ENCODE data around the gene B3GNT4. TPM values are rescaled to one million over a fixed set of nuclear protein-coding genes. Genes with fewer than 3 reads are reported as not detected.

Gene B3GNT4
- total and polyA plus RNA-seq, 2 of the 4 experiments (the other 2 are of a cell fraction): 0.18 to 0.53 TPM

DNA sequence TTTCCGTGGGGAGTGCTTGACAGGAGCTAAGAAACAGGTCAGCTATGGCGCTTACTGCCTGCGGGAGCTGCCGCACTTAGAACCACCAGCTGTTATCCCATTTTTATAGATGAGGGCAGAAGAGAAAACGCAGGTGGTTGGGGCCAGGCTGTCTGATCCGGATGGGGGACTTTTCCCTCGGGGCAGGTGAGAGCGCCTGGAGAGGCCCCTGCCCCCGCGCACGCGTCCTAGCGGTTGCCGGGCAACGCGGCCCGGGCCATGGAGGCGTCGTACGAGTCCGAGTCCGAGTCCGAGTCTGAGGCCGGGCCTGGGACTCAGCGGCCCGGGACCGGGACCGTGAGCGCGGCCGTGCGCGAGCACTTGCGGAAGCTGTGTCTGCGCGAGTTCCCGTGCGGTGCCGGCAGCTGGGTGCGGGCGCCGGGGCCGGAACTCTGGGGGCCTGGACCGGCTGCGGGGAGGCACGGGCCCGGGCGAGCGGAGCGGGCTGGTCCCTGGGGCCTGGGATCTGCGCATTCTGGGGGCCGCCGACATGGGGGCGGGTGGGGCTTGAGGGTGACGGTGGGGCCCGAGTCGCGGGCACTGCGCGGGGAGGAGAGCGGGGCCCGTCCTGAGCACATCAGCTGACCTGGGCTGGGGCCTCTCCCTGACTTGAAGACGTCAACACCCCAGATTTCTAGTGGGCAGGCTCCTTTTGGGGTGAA lies 20.5 kb upstream of the B3GNT4 start, which contains the start of gene LRRC43:
Gene LRRC43, plus strand, starts transcription at position 237 of the 701 bp plus-strand sequence. Its CDS starts 22 bp downstream, at position 259.
- Histone ChIP-seq H3K18ac (ENCODE audit: low read depth, low read length) (no peak within 1 kb of the TSS), H3K14ac (replicated peaks; ENCODE audit: low read depth, low read length) (no peak within 1 kb of the TSS), H2BK5ac (ENCODE audit: low read depth, low read length, poor library complexity, severe bottlenecking) (no peak within 1 kb of the TSS), H3K4ac (ENCODE audit: low read depth, low read length) (no peak within 1 kb of the TSS), H4K20me1 (ENCODE audit: insufficient read depth, low read length) (peaks cover 4% of the 10 kb centered on the region; the same call in 1 of the 2 replicates), H3K27ac (ENCODE audit: insufficient read depth, low read length) (no peak within 1 kb of the TSS), H3K36me3 (ENCODE audit: control insufficient read depth, insufficient read depth, low read length) (no peaks in the 10 kb centered on the region), H2AFZ (replicated peaks; ENCODE audit: low read length, poor library complexity) (peak within 1 kb of the TSS; percentile 89), H2AK9ac (replicated peaks; ENCODE audit: low read depth, low read length, poor library complexity) (peak within 1 kb of the TSS; percentile 26), H3K4me2 (ENCODE audit: low read depth, low read length) (peak within 1 kb of the TSS; percentile 46; the same call in 1 of the 2 replicates), H3K4me3 (ENCODE audit: insufficient read depth, low read depth, low read length) (peak within 1 kb of the TSS; percentile 31), H3K4me1 (ENCODE audit: control insufficient read depth, insufficient read depth, low read length) (peaks cover 5% of the 10 kb centered on the region; the same call in 1 of the 2 replicates), H3K9me1 (ENCODE audit: insufficient read depth, low read length) (peaks cover 3% of the 10 kb centered on the region; the same call in 1 of the 2 replicates), H3K79me1 (ENCODE audit: low read depth in 1 of 2, low read length in 2 of 2) (no peaks in the 10 kb centered on the region), H3K27me3 (ENCODE audit: control insufficient read depth, insufficient read depth, low read length) (no peaks in the 10 kb centered on the region), H3K9ac (ENCODE audit: low read depth, low read length) (no peak within 1 kb of the TSS), H4K5ac (ENCODE audit: low read depth, low read length) (no peak within 1 kb of the TSS; the same call in 1 of the 2 replicates), H2BK15ac (ENCODE audit: low read depth, low read length) (no peak within 1 kb of the TSS), H4K91ac (ENCODE audit: insufficient read depth, low read depth, low read length) (no peak within 1 kb of the TSS; the same call in 1 of the 2 replicates), H2BK20ac (ENCODE audit: low read depth, low read length) (no peak within 1 kb of the TSS), H2BK120ac (ENCODE audit: low read depth, low read length) (peak within 1 kb of the TSS; percentile 60; the same call in 1 of the 2 replicates), H3K56ac (ENCODE audit: extremely low read depth, insufficient read depth, low read length) (no peak within 1 kb of the TSS), H4K8ac (ENCODE audit: low read depth in 2 of 2, low read length in 2 of 2) (peak within 1 kb of the TSS in 1 of 2 experiments; percentile 52; a peak in 1 of 4 replicates), H2AK5ac (ENCODE audit: low read depth, low read length) (peak within 1 kb of the TSS; percentile 59; the same call in 1 of the 2 replicates), H3K23ac (ENCODE audit: low read depth, low read length) (no peak within 1 kb of the TSS), H3K9me3 (ENCODE audit: control insufficient read depth, insufficient read depth, low read length) (0 out of 2 replicates have a peak, but pooled peaks cover 2% of the 10 kb centered on the region)
- ATAC-seq (ENCODE audit: low read depth): no peak
- BruUV-seq (replicated peaks): no TSS peak
- in situ Hi-C loops (cut with MboI; ENCODE audit: low sequenced_read_pairs): no loop called here
- no peak for DNase-seq
- POLR2A ChIA-PET (ENCODE audit: unreplicated experiment): no interaction called here
- TF ChIP-seq MXI1 (IDR thresholded peaks at IDR 0.05; ENCODE audit: borderline replicate concordance, low read depth, low read length) (no peak), RFX5 (IDR thresholded peaks at IDR 0.05; ENCODE audit: low read depth, low read length) (no peak), CHD1 (IDR thresholded peaks at IDR 0.05; ENCODE audit: low read depth, low read length) (no peak), RCOR1 (IDR thresholded peaks at IDR 0.05; ENCODE audit: insufficient replicate concordance, low read length) (no peak), SMC3 (IDR thresholded peaks at IDR 0.05; ENCODE audit: low read depth, low read length) (no peak), CEBPB (IDR thresholded peaks at IDR 0.05; ENCODE audit: low read depth, low read length) (no peak), POLR2A (IDR thresholded peaks at IDR 0.05; ENCODE audit: low read depth, low read length) (no peak)
- TF ChIP-seq, protein P1, sequence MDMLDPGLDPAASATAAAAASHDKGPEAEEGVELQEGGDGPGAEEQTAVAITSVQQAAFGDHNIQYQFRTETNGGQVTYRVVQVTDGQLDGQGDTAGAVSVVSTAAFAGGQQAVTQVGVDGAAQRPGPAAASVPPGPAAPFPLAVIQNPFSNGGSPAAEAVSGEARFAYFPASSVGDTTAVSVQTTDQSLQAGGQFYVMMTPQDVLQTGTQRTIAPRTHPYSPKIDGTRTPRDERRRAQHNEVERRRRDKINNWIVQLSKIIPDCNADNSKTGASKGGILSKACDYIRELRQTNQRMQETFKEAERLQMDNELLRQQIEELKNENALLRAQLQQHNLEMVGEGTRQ (IDR thresholded peaks at IDR 0.05; ENCODE audit: low read depth, low read length): no peak
- TF ChIP-seq, protein P2, sequence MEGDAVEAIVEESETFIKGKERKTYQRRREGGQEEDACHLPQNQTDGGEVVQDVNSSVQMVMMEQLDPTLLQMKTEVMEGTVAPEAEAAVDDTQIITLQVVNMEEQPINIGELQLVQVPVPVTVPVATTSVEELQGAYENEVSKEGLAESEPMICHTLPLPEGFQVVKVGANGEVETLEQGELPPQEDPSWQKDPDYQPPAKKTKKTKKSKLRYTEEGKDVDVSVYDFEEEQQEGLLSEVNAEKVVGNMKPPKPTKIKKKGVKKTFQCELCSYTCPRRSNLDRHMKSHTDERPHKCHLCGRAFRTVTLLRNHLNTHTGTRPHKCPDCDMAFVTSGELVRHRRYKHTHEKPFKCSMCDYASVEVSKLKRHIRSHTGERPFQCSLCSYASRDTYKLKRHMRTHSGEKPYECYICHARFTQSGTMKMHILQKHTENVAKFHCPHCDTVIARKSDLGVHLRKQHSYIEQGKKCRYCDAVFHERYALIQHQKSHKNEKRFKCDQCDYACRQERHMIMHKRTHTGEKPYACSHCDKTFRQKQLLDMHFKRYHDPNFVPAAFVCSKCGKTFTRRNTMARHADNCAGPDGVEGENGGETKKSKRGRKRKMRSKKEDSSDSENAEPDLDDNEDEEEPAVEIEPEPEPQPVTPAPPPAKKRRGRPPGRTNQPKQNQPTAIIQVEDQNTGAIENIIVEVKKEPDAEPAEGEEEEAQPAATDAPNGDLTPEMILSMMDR (conservative IDR thresholded peaks at IDR 0.05; ENCODE audit: low read depth, low read length): no peak
- intact Hi-C loops (cut with micrococcal nuclease): no loop called here
- CTCF ChIA-PET: interaction anchor here (0.9 kb wide), 1 partner anchor 129 kb away, joined by 3 read pairs; no protein-coding TSS in a partner anchor
- dilution Hi-C loops (cut with HindIII; ENCODE audit: low sequenced_read_pairs, unreplicated experiment): no loop called here
- WGBS, 2 experiments (ENCODE audit: extremely low coverage in 2 of 2, insufficient read length in 1 of 2): 11% methylated on average over 35 of the region's 63 CpGs; no CpG with 5 or more reads in 1 of the 2 experiments

Data from IMR-90 (cell line).